ENCODE results near the gene TSC1.

The TSC1 gene

GRCh38 chr9:132892400-132892799 is 52.0 kb downstream of the TSC1 start:
- H3K27ac ChIP-seq (ENCODE audit: low read length): no peak overlapping the region
- H3K4me2 ChIP-seq (ENCODE audit: low read depth, low read length): no peak overlapping the region
- DNase-seq: no peak
- no peaks in the 10 kb centered on the region for H3F3A ChIP-seq (ENCODE audit: insufficient read depth, low read length)
- H3K36me3 ChIP-seq (replicated peaks; ENCODE audit: insufficient read depth, low read length): no peaks in the 10 kb centered on the region; the same call in 1 of the 2 replicates
- TF ChIP-seq EZH2 (optimal IDR thresholded peaks at IDR 0.05; ENCODE audit: low read depth, low read length) (no peak), CTCF (IDR thresholded peaks at IDR 0.05; ENCODE audit: low read length) (no peak), EZH2phosphoT487 (IDR thresholded peaks at IDR 0.05; ENCODE audit: low read length) (no peak)
- H3K9ac ChIP-seq (ENCODE audit: low read length): no peak overlapping the region
- no peak overlapping the region for H2AFZ ChIP-seq (ENCODE audit: low read length)
- H3K9me3 ChIP-seq (replicated peaks; ENCODE audit: insufficient read depth, low read length): no peaks in the 10 kb centered on the region
- no peaks in the 10 kb centered on the region for H3K27me3 ChIP-seq (replicated peaks; ENCODE audit: insufficient read depth, low read length)
- H4K20me1 ChIP-seq (ENCODE audit: insufficient read depth, low read length): no peaks in the 10 kb centered on the region
- H3K79me2 ChIP-seq (ENCODE audit: low read length): no peaks in the 10 kb centered on the region
- no peaks in the 10 kb centered on the region for H3K4me1 ChIP-seq (ENCODE audit: low read length)
- no peaks in the 10 kb centered on the region for H3K9me2 ChIP-seq (replicated peaks; ENCODE audit: insufficient read depth, low read length)
- H3K4me3 ChIP-seq (ENCODE audit: low read length): no peak overlapping the region

GRCh38 chr9:132888151-132888550 is 56.3 kb downstream of the TSC1 start:
- Histone ChIP-seq H3K9me2 (replicated peaks; ENCODE audit: insufficient read depth, low read length) (no peaks in the 10 kb centered on the region), H3K9me3 (replicated peaks; ENCODE audit: insufficient read depth, low read length) (no peaks in the 10 kb centered on the region), H2AFZ (ENCODE audit: low read length) (no peak overlapping the region), H3K36me3 (replicated peaks; ENCODE audit: insufficient read depth, low read length) (no peaks in the 10 kb centered on the region), H3K9ac (ENCODE audit: low read length) (no peak overlapping the region), H3F3A (ENCODE audit: insufficient read depth, low read length) (no peaks in the 10 kb centered on the region), H3K27me3 (replicated peaks; ENCODE audit: insufficient read depth, low read length) (no peaks in the 10 kb centered on the region), H3K4me2 (ENCODE audit: low read depth, low read length) (no peak overlapping the region), H3K4me3 (ENCODE audit: low read length) (no peak overlapping the region), H3K4me1 (ENCODE audit: low read length) (no peaks in the 10 kb centered on the region), H4K20me1 (ENCODE audit: insufficient read depth, low read length) (no peaks in the 10 kb centered on the region), H3K79me2 (ENCODE audit: low read length) (no peaks in the 10 kb centered on the region), H3K27ac (ENCODE audit: low read length) (no peak overlapping the region)
- DNase-seq: no peak
- TF ChIP-seq EZH2 (optimal IDR thresholded peaks at IDR 0.05; ENCODE audit: low read depth, low read length) (no peak), CTCF (IDR thresholded peaks at IDR 0.05; ENCODE audit: low read length) (no peak), EZH2phosphoT487 (IDR thresholded peaks at IDR 0.05; ENCODE audit: low read length) (no peak)

- no peak overlapping the region for H3K4me2 ChIP-seq (ENCODE audit: low read depth, low read length)
- no peaks in the 10 kb centered on the region for H3K4me1 ChIP-seq (ENCODE audit: low read length)
- no peaks in the 10 kb centered on the region for H3K27me3 ChIP-seq (replicated peaks; ENCODE audit: insufficient read depth, low read length)
- H3K9me3 ChIP-seq (replicated peaks; ENCODE audit: insufficient read depth, low read length): no peaks in the 10 kb centered on the region
- TF ChIP-seq EZH2 (optimal IDR thresholded peaks at IDR 0.05; ENCODE audit: low read depth, low read length): no peak
- TF ChIP-seq CTCF (IDR thresholded peaks at IDR 0.05; ENCODE audit: low read length): no peak
- no peak for TF ChIP-seq EZH2phosphoT487 (IDR thresholded peaks at IDR 0.05; ENCODE audit: low read length)
- H3F3A ChIP-seq (ENCODE audit: insufficient read depth, low read length): no peaks in the 10 kb centered on the region
- no peaks in the 10 kb centered on the region for H3K9me2 ChIP-seq (replicated peaks; ENCODE audit: insufficient read depth, low read length)
- no peak overlapping the region for H2AFZ ChIP-seq (ENCODE audit: low read length)
- H3K9ac ChIP-seq (ENCODE audit: low read length): no peak overlapping the region
- H3K79me2 ChIP-seq (ENCODE audit: low read length): no peaks in the 10 kb centered on the region
- H4K20me1 ChIP-seq (ENCODE audit: insufficient read depth, low read length): no peaks in the 10 kb centered on the region
- DNase-seq: no peak
- no peak overlapping the region for H3K4me3 ChIP-seq (ENCODE audit: low read length)
- H3K36me3 ChIP-seq (replicated peaks; ENCODE audit: insufficient read depth, low read length): no peaks in the 10 kb centered on the region
- no peak overlapping the region for H3K27ac ChIP-seq (ENCODE audit: low read length)
These were observed 57.0 kb downstream of the TSC1 start for GRCh38 chr9:132887181-132888120.
